Progenitor cell of endocrine pancreas (in vitro differentiated cells): ENCODE measurements around the gene C1orf21. TPM values are rescaled to one million over a fixed set of nuclear protein-coding genes. Genes with fewer than 3 reads are reported as not detected.

Experiments used
- DNase-seq: peaks from one replicate; pipeline ENCODE4 v3.0.0; 2021; ENCODE audit warnings: low spot score; ENCODE audit not compliant: unreplicated experiment
- H3K27ac Mint-ChIP-seq: 2 replicates; pipeline ENCODE4 v1.8.0; 2021; ENCODE audit warnings: mild to moderate bottlenecking, moderate library complexity, mixed read lengths
- H3K27me3 Mint-ChIP-seq: 2 replicates; pipeline ENCODE4 v1.8.0; 2021; ENCODE audit warnings: mixed read lengths
- H3K36me3 Mint-ChIP-seq: 2 replicates; pipeline ENCODE4 v1.8.0; 2022; ENCODE audit warnings: mixed read lengths; ENCODE audit not compliant: insufficient read depth
- H3K4me1 Mint-ChIP-seq: 2 replicates; pipeline ENCODE4 v1.8.0; 2021; ENCODE audit warnings: low read depth, mixed read lengths
- H3K4me3 Mint-ChIP-seq: 2 replicates; pipeline ENCODE4 v1.8.0; 2021; ENCODE audit warnings: low read depth, mild to moderate bottlenecking, moderate library complexity, mixed read lengths
- H3K9me3 Mint-ChIP-seq: 2 replicates; pipeline ENCODE4 v1.8.0; 2021; ENCODE audit warnings: low read depth, mixed read lengths
- CTCF ChIP-seq: fragments of 200-600 bp; sonication (generic); IDR thresholded peaks from one replicate; pipeline ENCODE4 v1.5.0; 2021; ENCODE audit warnings: antibody characterized with exemption, mild to moderate bottlenecking; ENCODE audit not compliant: unreplicated experiment
- total RNA-seq: library from RNA; stranded (reverse); gene quantifications from 2 replicates; pipeline ENCODE4 v1.2.1, GENCODE V29; 2021

Gene C1orf21
- total RNA-seq, 1 donor from 2014 or later, result 10.0 TPM

- Mint-ChIP-seq H3K27ac (no peak overlapping the region), H3K4me3 (no peak overlapping the region), H3K36me3 (no peaks in the 10 kb centered on the region), H3K4me1 (peaks cover 28% of the 10 kb centered on the region), H3K27me3 (peaks cover 8% of the 10 kb centered on the region), H3K9me3 (peaks cover 6% of the 10 kb centered on the region)
- TF ChIP-seq CTCF, result no peak
- no peak for DNase-seq
These were observed 286.5 kb downstream of the C1orf21 start for GRCh38 chr1:184673305-184673704.

- H3K4me3 Mint-ChIP-seq, result no peak overlapping the region
- H3K4me1 Mint-ChIP-seq, result peaks cover 4% of the 10 kb centered on the region
- TF ChIP-seq CTCF, result no peak
- peaks cover 7% of the 10 kb centered on the region for H3K36me3 Mint-ChIP-seq
- H3K27me3 Mint-ChIP-seq, result peaks cover 4% of the 10 kb centered on the region
- H3K9me3 Mint-ChIP-seq, result peaks cover 20% of the 10 kb centered on the region
- no peak for DNase-seq
- H3K27ac Mint-ChIP-seq, result no peak overlapping the region
These were observed 290.5 kb downstream of the C1orf21 start for GRCh38 chr1:184677344-184677743.
